GM12878 (cell line): ENCODE results near the gene ZNF506. TPM values are rescaled to one million over a fixed set of nuclear protein-coding genes. Genes with fewer than 3 reads are reported as not detected.

ENCODE experiments used
- ATF7 ChIP-seq: fragments of 450-650 bp; IDR thresholded peaks from 2 replicates; pipeline ENCODE4 v1.6.1; 2016; ENCODE audit warnings: low read depth, mild to moderate bottlenecking
- E2F8 ChIP-seq: fragments of 450-650 bp; IDR thresholded peaks from 2 replicates; pipeline ENCODE4 v1.6.1; 2018; ENCODE audit warnings: mild to moderate bottlenecking, low read depth, moderate library complexity; ENCODE audit not compliant: partially characterized antibody
- ELK1 ChIP-seq: IDR thresholded peaks from 2 replicates; pipeline ENCODE4 v1.6.1; 2012; ENCODE audit warnings: low read depth, low read length, improper control_type of control experiment
- FOS ChIP-seq: IDR thresholded peaks from 3 replicates; pipeline ENCODE4 v1.6.1; 2011; ENCODE audit warnings: borderline replicate concordance; ENCODE audit not compliant: insufficient read length; ENCODE audit errors: extremely low read depth
- HDGF ChIP-seq: fragments of 450-650 bp; IDR thresholded peaks from 2 replicates; pipeline ENCODE4 v1.6.1; 2016; ENCODE audit warnings: antibody characterized with exemption
- NBN ChIP-seq: fragments of 450-650 bp; IDR thresholded peaks from 2 replicates; pipeline ENCODE4 v1.6.1; 2016
- NFXL1 ChIP-seq: fragments of 450-650 bp; IDR thresholded peaks from 2 replicates; pipeline ENCODE4 v1.6.1; 2017; ENCODE audit warnings: antibody characterized with exemption, mild to moderate bottlenecking, borderline replicate concordance
- NR2C2 ChIP-seq: IDR thresholded peaks from 2 replicates; pipeline ENCODE4 v1.6.1; 2011; ENCODE audit warnings: borderline replicate concordance, low read depth; ENCODE audit not compliant: control insufficient read depth, insufficient read length
- PAX8 ChIP-seq: fragments of 450-650 bp; IDR thresholded peaks from 2 replicates; pipeline ENCODE4 v1.6.1; 2017; ENCODE audit warnings: mild to moderate bottlenecking, moderate library complexity
- SMAD5 ChIP-seq: IDR thresholded peaks from 2 replicates; pipeline ENCODE4 v1.6.1; 2016; ENCODE audit warnings: antibody characterized with exemption, low read depth
- SP1 ChIP-seq: IDR thresholded peaks from one replicate; pipeline ENCODE4 v1.6.1; 2011; ENCODE audit warnings: low read depth, low read length
- WRNIP1 ChIP-seq: IDR thresholded peaks from 2 replicates; pipeline ENCODE4 v1.6.1; 2011; ENCODE audit warnings: low read depth, low read length, improper control_type of control experiment, borderline replicate concordance
- ZNF274 ChIP-seq: IDR thresholded peaks from one replicate; pipeline ENCODE4 v1.8.0; 2011; ENCODE audit not compliant: insufficient read length, insufficient read depth
- ZNF384 ChIP-seq: IDR thresholded peaks from 2 replicates; pipeline ENCODE4 v1.6.1; 2012; ENCODE audit warnings: low read depth, mild to moderate bottlenecking, low read length, improper control_type of control experiment, borderline replicate concordance
- ZZZ3 ChIP-seq: IDR thresholded peaks from 2 replicates; pipeline ENCODE4 v1.6.1; 2011; ENCODE audit warnings: low read depth; ENCODE audit not compliant: control insufficient read depth, insufficient read length
- polyA plus RNA-seq, 11 experiments: library from polyadenylated mRNA; depleted of rRNA in 4 of 11; unstranded in 6 of 11; stranded (reverse) in 5 of 11; fragments of >200 nt; fragmentation: Nextera tagmentation in 4 of 11; fragmentation: Illumina TruSeq in 1 of 11; extraction: Ambion mirVana in 4 of 11; extraction: Trizol in 1 of 11; gene quantifications; 1 replicate in 1 of 11; 2 replicates in 10 of 11; pipeline versions ENCODE4 v1.2.1 to v1.2.3, GENCODE V29; 2011 to 2016; ENCODE audit warnings: inconsistent platforms in 2 of 11, missing spikeins in 2 of 11, low read depth in 1 of 11
- total RNA-seq, 4 experiments: library from RNA; depleted of rRNA in 3 of 4; stranded (reverse); fragments of >200 nt in 3 of 4; fragmentation: Illumina TruSeq in 1 of 4; extraction: Trizol in 1 of 4; gene quantifications; 2 replicates each; pipeline versions ENCODE4 v1.2.1 to v1.2.3, GENCODE V29; 2013 to 2021
- TF ChIP-seq, protein P1 (sequence below): IDR thresholded peaks from 2 replicates; pipeline ENCODE4 v1.6.1; 2012; ENCODE audit warnings: mild to moderate bottlenecking, low read depth, low read length
- TF ChIP-seq, protein P2 (sequence below): fragments of 450-650 bp; formaldehyde crosslinking; IDR thresholded peaks from 2 replicates; pipeline ENCODE4 v1.4.0; 2022; ENCODE audit warnings: mild to moderate bottlenecking, moderate library complexity
- TF ChIP-seq, protein P3 (sequence below): fragments of 450-650 bp; IDR thresholded peaks from 2 replicates; pipeline ENCODE4 v1.6.1; 2017; ENCODE audit warnings: antibody characterized with exemption, mild to moderate bottlenecking, moderate library complexity

ZNF506 gene
- total and polyA plus RNA-seq, 10 of the 15 experiments (the other 5 are each of a cell fraction or from before 2014, with no cell fraction given): 3.5 to 12.0 (median 7.9) TPM

GRCh38 chr19:19823916-19824315 is 2.4 kb upstream of the ZNF506 start (continued):
- TF ChIP-seq E2F8 (no peak), ZNF384 (no peak), ATF7 (no peak), ZNF274 (no peak), NFXL1 (no peak), NR2C2 (no peak), PAX8 (no peak), SP1 (no peak), ELK1 (no peak), HDGF (no peak), WRNIP1 (no peak), NBN (no peak), ZZZ3 (no peak), FOS (no peak), SMAD5 (no peak)
- TF ChIP-seq, protein P1, sequence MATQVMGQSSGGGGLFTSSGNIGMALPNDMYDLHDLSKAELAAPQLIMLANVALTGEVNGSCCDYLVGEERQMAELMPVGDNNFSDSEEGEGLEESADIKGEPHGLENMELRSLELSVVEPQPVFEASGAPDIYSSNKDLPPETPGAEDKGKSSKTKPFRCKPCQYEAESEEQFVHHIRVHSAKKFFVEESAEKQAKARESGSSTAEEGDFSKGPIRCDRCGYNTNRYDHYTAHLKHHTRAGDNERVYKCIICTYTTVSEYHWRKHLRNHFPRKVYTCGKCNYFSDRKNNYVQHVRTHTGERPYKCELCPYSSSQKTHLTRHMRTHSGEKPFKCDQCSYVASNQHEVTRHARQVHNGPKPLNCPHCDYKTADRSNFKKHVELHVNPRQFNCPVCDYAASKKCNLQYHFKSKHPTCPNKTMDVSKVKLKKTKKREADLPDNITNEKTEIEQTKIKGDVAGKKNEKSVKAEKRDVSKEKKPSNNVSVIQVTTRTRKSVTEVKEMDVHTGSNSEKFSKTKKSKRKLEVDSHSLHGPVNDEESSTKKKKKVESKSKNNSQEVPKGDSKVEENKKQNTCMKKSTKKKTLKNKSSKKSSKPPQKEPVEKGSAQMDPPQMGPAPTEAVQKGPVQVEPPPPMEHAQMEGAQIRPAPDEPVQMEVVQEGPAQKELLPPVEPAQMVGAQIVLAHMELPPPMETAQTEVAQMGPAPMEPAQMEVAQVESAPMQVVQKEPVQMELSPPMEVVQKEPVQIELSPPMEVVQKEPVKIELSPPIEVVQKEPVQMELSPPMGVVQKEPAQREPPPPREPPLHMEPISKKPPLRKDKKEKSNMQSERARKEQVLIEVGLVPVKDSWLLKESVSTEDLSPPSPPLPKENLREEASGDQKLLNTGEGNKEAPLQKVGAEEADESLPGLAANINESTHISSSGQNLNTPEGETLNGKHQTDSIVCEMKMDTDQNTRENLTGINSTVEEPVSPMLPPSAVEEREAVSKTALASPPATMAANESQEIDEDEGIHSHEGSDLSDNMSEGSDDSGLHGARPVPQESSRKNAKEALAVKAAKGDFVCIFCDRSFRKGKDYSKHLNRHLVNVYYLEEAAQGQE: no peak
- TF ChIP-seq, protein P2, sequence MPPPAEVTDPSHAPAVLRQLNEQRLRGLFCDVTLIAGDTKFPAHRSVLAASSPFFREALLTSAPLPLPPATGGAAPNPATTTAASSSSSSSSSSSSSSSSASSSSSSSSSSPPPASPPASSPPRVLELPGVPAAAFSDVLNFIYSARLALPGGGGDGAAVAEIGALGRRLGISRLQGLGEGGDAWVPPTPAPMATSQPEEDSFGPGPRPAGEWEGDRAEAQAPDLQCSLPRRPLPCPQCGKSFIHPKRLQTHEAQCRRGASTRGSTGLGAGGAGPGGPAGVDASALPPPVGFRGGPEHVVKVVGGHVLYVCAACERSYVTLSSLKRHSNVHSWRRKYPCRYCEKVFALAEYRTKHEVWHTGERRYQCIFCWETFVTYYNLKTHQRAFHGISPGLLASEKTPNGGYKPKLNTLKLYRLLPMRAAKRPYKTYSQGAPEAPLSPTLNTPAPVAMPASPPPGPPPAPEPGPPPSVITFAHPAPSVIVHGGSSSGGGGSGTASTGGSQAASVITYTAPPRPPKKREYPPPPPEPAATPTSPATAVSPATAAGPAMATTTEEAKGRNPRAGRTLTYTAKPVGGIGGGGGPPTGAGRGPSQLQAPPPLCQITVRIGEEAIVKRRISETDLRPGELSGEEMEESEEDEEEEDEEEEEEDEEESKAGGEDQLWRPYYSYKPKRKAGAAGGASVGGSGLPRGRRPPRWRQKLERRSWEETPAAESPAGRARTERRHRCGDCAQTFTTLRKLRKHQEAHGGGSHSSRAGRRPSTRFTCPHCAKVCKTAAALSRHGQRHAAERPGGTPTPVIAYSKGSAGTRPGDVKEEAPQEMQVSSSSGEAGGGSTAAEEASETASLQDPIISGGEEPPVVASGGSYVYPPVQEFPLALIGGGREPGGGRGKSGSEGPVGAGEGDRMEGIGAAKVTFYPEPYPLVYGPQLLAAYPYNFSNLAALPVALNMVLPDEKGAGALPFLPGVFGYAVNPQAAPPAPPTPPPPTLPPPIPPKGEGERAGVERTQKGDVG: no peak
- TF ChIP-seq, protein P3, sequence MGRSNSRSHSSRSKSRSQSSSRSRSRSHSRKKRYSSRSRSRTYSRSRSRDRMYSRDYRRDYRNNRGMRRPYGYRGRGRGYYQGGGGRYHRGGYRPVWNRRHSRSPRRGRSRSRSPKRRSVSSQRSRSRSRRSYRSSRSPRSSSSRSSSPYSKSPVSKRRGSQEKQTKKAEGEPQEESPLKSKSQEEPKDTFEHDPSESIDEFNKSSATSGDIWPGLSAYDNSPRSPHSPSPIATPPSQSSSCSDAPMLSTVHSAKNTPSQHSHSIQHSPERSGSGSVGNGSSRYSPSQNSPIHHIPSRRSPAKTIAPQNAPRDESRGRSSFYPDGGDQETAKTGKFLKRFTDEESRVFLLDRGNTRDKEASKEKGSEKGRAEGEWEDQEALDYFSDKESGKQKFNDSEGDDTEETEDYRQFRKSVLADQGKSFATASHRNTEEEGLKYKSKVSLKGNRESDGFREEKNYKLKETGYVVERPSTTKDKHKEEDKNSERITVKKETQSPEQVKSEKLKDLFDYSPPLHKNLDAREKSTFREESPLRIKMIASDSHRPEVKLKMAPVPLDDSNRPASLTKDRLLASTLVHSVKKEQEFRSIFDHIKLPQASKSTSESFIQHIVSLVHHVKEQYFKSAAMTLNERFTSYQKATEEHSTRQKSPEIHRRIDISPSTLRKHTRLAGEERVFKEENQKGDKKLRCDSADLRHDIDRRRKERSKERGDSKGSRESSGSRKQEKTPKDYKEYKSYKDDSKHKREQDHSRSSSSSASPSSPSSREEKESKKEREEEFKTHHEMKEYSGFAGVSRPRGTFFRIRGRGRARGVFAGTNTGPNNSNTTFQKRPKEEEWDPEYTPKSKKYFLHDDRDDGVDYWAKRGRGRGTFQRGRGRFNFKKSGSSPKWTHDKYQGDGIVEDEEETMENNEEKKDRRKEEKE: no peak
